ENCODE results near the gene C1orf105. TPM values are rescaled to one million over a fixed set of nuclear protein-coding genes. Genes with fewer than 3 reads are reported as not detected.

C1orf105 gene
- total and polyA plus RNA-seq, 10 donors, result not detected

GRCh38 chr1:172448995-172449584 lies 28.6 kb downstream of the C1orf105 start:
- Histone ChIP-seq H3K4me1 (peaks cover 0 to 32% (median 14%) of the 10 kb centered on the region in 6 donors), H3K27ac (peak overlapping the region in 2 of 8 donors; percentile 19 to 37), H3K4me3 (no peak overlapping the region), H3K36me3 (no peaks in the 10 kb centered on the region), H3K27me3 (replicated peaks in 1 of 7) (no peaks in the 10 kb centered on the region), H3K9me3 (no peaks in the 10 kb centered on the region)
- TF ChIP-seq CTCF (IDR thresholded peaks at IDR 0.05 in 8 of 11, conservative IDR thresholded peaks at IDR 0.05 in 3 of 11) (no peak), POLR2AphosphoS5 (IDR thresholded peaks at IDR 0.05) (no peak), POLR2A (IDR thresholded peaks at IDR 0.05) (no peak)
- DNase-seq, result no peak
- intact Hi-C loops (cut with DNase I; ENCODE audit: low total_unique reads), result loop anchor here (10.0 kb wide), 1 partner anchor 444 kb away; no protein-coding TSS in a partner anchor
- WGBS, 5 donors, result 53 to 86% (median 70%) methylated on average over 6 of the region's 6 CpGs

- Histone ChIP-seq H3K27ac (peak overlapping the region in 2 of 8 donors; percentile 19 to 37), H3K4me1 (peaks cover 0 to 26% (median 10%) of the 10 kb centered on the region in 6 donors), H3K27me3 (replicated peaks in 1 of 7) (no peaks in the 10 kb centered on the region), H3K36me3 (no peaks in the 10 kb centered on the region), H3K4me3 (peak overlapping the region in 1 of 8 donors; percentile 33), H3K9me3 (no peaks in the 10 kb centered on the region)
- no peak for TF ChIP-seq POLR2AphosphoS5 (IDR thresholded peaks at IDR 0.05)
- peak; percentile 64 to 87 (median 80) for TF ChIP-seq CTCF (IDR thresholded peaks at IDR 0.05 in 8 of 11, conservative IDR thresholded peaks at IDR 0.05 in 3 of 11)
- TF ChIP-seq POLR2A (IDR thresholded peaks at IDR 0.05), result no peak
- intact Hi-C loops (cut with DNase I; ENCODE audit: low total_unique reads), result loop anchor here (5.0 to 10.0 kb wide), 2 partner anchors 272 to 445 kb away; no protein-coding TSS in a partner anchor
- peak; percentile 81 for DNase-seq
- WGBS, 5 donors, result 44 to 63% (median 55%) methylated on average over 15 to 18 of the region's 18 CpGs
These were observed 29.4 kb downstream of the C1orf105 start for GRCh38 chr1:172449585-172450523.

GRCh38 chr1:172450524-172450885 lies 30.0 kb downstream of the C1orf105 start:
- H3K4me1 ChIP-seq, result peaks cover 0 to 26% (median 10%) of the 10 kb centered on the region in 6 donors
- no peaks in the 10 kb centered on the region for H3K36me3 ChIP-seq
- no peaks in the 10 kb centered on the region for H3K27me3 ChIP-seq (replicated peaks in 1 of 7)
- H3K9me3 ChIP-seq, result no peaks in the 10 kb centered on the region
- no peak overlapping the region for H3K4me3 ChIP-seq
- TF ChIP-seq POLR2A (IDR thresholded peaks at IDR 0.05), result no peak
- no peak for TF ChIP-seq POLR2AphosphoS5 (IDR thresholded peaks at IDR 0.05)
- TF ChIP-seq CTCF (IDR thresholded peaks at IDR 0.05 in 8 of 11, conservative IDR thresholded peaks at IDR 0.05 in 3 of 11), result no peak
- no peak for DNase-seq
- no peak overlapping the region for H3K27ac ChIP-seq
- intact Hi-C loops (cut with DNase I; ENCODE audit: low total_unique reads), result loop anchor here (5.0 kb wide), 1 partner anchor 272 kb away; no protein-coding TSS in a partner anchor
- WGBS, 5 donors, result 78 to 85% (median 81%) methylated on average over 7 of the region's 7 CpGs

All from spleen (tissue), 11 donors.